Fibroblast of pulmonary artery (primary cell): ENCODE data around the gene GRIK3.

Experiments used
- DNase-seq: peaks from one replicate; pipeline ENCODE4 v3.0.0-alpha.2; 2010; ENCODE audit warnings: low read depth
- H3K4me3 ChIP-seq: replicated peaks from 2 replicates; pipeline ENCODE4 v1.5.1; 2011; ENCODE audit warnings: low read depth, mild to moderate bottlenecking, control low read depth, low read length, moderate library complexity
- CTCF ChIP-seq: IDR thresholded peaks from 2 replicates; pipeline ENCODE4 v1.5.1; 2011; ENCODE audit warnings: mild to moderate bottlenecking, control low read depth, low read length, inconsistent platforms; ENCODE audit errors: missing control alignments

The GRIK3 gene

GRCh38 chr1:37001703-37002102 is 32.6 kb downstream of the GRIK3 start:
- no peak for DNase-seq
- H3K4me3 ChIP-seq = no peak overlapping the region
- no peak for TF ChIP-seq CTCF

GRCh38 chr1:36996106-36996505 is 38.2 kb downstream of the GRIK3 start:
- DNase-seq = no peak
- H3K4me3 ChIP-seq = no peak overlapping the region
- TF ChIP-seq CTCF = no peak

- no peak for TF ChIP-seq CTCF
- DNase-seq = no peak
- H3K4me3 ChIP-seq = no peak overlapping the region
Observed at GRCh38 chr1:36994868-36995267, 39.4 kb downstream of the GRIK3 start.

- H3K4me3 ChIP-seq = no peak overlapping the region
Observed at GRCh38 chr1:36994294-36994693, 40.0 kb downstream of the GRIK3 start.

GRCh38 chr1:36992139-36992943 is 42.0 kb downstream of the GRIK3 start:
- no peak for TF ChIP-seq CTCF
- no peak for DNase-seq
- H3K4me3 ChIP-seq = no peak overlapping the region

More at GRCh38 chr1:36994294-36994693, 40.0 kb downstream of the GRIK3 start:
- no peak for DNase-seq
- TF ChIP-seq CTCF = no peak

- DNase-seq = no peak
- no peak for TF ChIP-seq CTCF
- H3K4me3 ChIP-seq = no peak overlapping the region
Observed at GRCh38 chr1:36991551-36991950, 42.8 kb downstream of the GRIK3 start.

GRCh38 chr1:36990928-36991327 is 43.4 kb downstream of the GRIK3 start:
- TF ChIP-seq CTCF = no peak
- no peak overlapping the region for H3K4me3 ChIP-seq
- DNase-seq = no peak
